ENCODE data around the gene POU6F2.

Gene POU6F2

DNA sequence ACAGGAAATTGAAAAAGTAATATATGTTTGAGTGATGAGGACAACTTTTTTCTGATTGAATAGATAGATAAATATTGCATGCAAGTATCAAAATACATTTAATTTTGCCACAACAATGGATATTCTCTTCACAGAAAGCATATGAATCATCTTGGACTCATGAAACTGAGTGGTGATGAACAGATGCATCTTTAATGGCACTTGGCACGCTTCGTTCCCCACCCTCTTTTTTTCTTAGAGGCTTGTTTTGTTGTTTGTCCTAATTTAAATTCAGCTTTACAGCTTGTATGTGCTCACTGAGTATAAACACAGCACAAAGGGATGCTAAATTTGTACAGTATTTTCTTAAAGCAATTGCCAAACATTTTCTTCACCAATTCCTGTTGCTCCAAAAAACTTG, 443.5 kb downstream of the POU6F2 start:
- no peak overlapping the region for H3K4me3 Mint-ChIP-seq
- H3K9me3 Mint-ChIP-seq, result no peaks in the 10 kb centered on the region
- no peak for ATAC-seq (replicated peaks)
- no peak overlapping the region for H3K27ac Mint-ChIP-seq
- H3K36me3 Mint-ChIP-seq (ENCODE audit: insufficient read depth), result no peaks in the 10 kb centered on the region
- no peaks in the 10 kb centered on the region for H3K4me1 Mint-ChIP-seq (ENCODE audit: low read depth in 2 of 2)
- DNase-seq, result no peak
- H3K27me3 Mint-ChIP-seq, result peaks cover 16 to 34% of the 10 kb centered on the region in 2 donors

DNA sequence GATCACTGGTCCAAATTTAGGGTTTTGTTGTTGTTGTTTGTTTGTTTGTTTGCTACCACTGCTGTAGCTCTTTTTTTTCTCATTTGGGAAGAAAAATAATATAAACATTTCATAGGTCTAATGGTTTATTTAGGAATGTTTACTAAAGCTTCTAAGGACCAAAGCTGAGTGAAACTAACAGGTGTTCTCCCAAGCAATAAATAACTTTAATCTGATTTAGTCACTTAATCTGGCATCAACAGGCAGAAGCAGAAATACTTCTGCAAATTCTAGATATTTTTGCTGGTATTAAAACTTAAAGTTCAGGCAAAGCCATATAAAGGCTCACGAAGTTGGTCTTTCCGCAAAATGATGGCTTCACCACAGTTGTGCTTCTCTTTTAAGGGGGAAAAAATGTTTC, 444.0 kb downstream of the POU6F2 start:
- no peaks in the 10 kb centered on the region for H3K9me3 Mint-ChIP-seq
- H3K36me3 Mint-ChIP-seq (ENCODE audit: insufficient read depth), result no peaks in the 10 kb centered on the region
- no peak overlapping the region for H3K27ac Mint-ChIP-seq
- DNase-seq (no peak), ATAC-seq (replicated peaks) (no peak)
- no peak overlapping the region for H3K4me3 Mint-ChIP-seq
- H3K4me1 Mint-ChIP-seq (ENCODE audit: low read depth in 2 of 2), result no peaks in the 10 kb centered on the region
- peaks cover 16 to 34% of the 10 kb centered on the region in 2 donors for H3K27me3 Mint-ChIP-seq

GRCh38 chr7:39428221-39428620, 450.5 kb downstream of the POU6F2 start:
- no peaks in the 10 kb centered on the region for H3K9me3 Mint-ChIP-seq
- DNase-seq (no peak), ATAC-seq (replicated peaks) (no peak)
- H3K27me3 Mint-ChIP-seq, result peaks cover 33 to 39% of the 10 kb centered on the region in 2 donors
- H3K36me3 Mint-ChIP-seq (ENCODE audit: insufficient read depth), result no peaks in the 10 kb centered on the region
- H3K4me1 Mint-ChIP-seq (ENCODE audit: low read depth in 2 of 2), result no peaks in the 10 kb centered on the region
- no peak overlapping the region for H3K27ac Mint-ChIP-seq
- H3K4me3 Mint-ChIP-seq, result no peak overlapping the region

GRCh38 chr7:39429421-39429820, 451.7 kb downstream of the POU6F2 start:
- DNase-seq (no peak), ATAC-seq (replicated peaks) (no peak)
- H3K4me3 Mint-ChIP-seq, result no peak overlapping the region

DNA sequence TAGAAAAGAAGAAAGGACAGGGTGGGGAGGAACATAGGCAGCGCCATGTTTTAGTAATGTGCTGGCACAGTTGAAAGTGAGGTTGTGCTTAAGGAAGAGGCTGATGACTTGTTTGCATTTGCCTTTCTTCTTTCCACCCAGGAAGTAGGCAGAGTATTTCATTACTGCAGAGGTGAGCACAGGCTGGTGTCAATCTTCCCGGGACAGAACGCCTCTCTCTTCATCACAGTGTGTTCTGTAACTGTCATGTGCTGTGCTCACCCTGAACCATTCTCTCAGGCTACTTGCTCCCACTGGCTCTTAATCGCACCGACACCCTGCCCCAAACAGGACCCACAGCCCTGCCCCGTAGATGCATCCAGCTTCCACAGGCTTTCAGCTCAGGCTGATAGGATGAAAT, 452.7 kb downstream of the POU6F2 start:
- Mint-ChIP-seq H3K4me1 (ENCODE audit: low read depth in 2 of 2) (no peaks in the 10 kb centered on the region), H3K27me3 (peaks cover 31 to 42% of the 10 kb centered on the region in 2 donors), H3K27ac (no peak overlapping the region), H3K4me3 (no peak overlapping the region), H3K9me3 (no peaks in the 10 kb centered on the region), H3K36me3 (ENCODE audit: insufficient read depth) (no peaks in the 10 kb centered on the region)
- ATAC-seq (replicated peaks) (no peak), DNase-seq (no peak)

More at GRCh38 chr7:39429421-39429820, 451.7 kb downstream of the POU6F2 start:
- peaks cover 34 to 42% of the 10 kb centered on the region in 2 donors for H3K27me3 Mint-ChIP-seq
- H3K36me3 Mint-ChIP-seq (ENCODE audit: insufficient read depth), result no peaks in the 10 kb centered on the region
- no peaks in the 10 kb centered on the region for H3K9me3 Mint-ChIP-seq
- H3K4me1 Mint-ChIP-seq (ENCODE audit: low read depth in 2 of 2), result no peaks in the 10 kb centered on the region
- H3K27ac Mint-ChIP-seq, result no peak overlapping the region

GRCh38 chr7:39430909-39431641, 453.4 kb downstream of the POU6F2 start:
- H3K27me3 Mint-ChIP-seq, result peaks cover 26 to 42% of the 10 kb centered on the region in 2 donors
- no peak overlapping the region for H3K27ac Mint-ChIP-seq
- ATAC-seq (replicated peaks), result no peak
- no peaks in the 10 kb centered on the region for H3K4me1 Mint-ChIP-seq (ENCODE audit: low read depth in 2 of 2)
- H3K36me3 Mint-ChIP-seq (ENCODE audit: insufficient read depth), result no peaks in the 10 kb centered on the region
- DNase-seq, result no peak
- no peak overlapping the region for H3K4me3 Mint-ChIP-seq
- no peaks in the 10 kb centered on the region for H3K9me3 Mint-ChIP-seq

GRCh38 chr7:39432368-39432767, 454.7 kb downstream of the POU6F2 start:
- Mint-ChIP-seq H3K36me3 (ENCODE audit: insufficient read depth) (no peaks in the 10 kb centered on the region), H3K27ac (no peak overlapping the region), H3K4me1 (ENCODE audit: low read depth in 2 of 2) (no peaks in the 10 kb centered on the region), H3K27me3 (peaks cover 25 to 34% of the 10 kb centered on the region in 2 donors), H3K9me3 (no peaks in the 10 kb centered on the region), H3K4me3 (no peak overlapping the region)
- ATAC-seq (replicated peaks), result no peak
- DNase-seq, result no peak

DNA sequence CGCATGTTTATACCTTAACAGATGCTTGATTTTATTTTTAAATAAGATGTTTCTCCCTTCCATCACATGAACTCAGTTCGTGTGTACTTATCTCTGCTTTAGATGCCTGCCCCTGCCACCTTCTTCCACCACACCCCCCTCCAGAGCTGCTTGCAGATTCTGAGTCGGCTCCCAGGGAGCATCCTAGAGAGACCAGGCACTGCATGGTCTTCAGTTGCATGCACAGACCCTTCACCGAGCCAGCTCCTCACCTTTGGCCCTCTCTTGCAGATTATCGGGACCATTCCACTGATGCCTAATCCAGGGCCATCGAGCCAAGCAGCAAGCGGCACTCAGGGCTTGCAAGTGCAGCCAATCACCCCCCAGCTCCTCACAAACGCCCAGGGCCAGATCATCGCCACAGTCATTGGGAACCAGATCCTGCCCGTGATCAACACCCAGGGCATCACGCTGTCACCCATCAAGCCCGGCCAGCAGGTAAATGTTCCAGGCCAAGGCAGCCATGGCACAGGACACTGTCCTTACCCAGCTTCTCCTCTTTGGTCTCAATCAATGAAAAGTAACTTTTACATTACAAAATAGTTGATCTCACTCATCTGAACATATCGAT, 455.2 kb downstream of the POU6F2 start:
- Mint-ChIP-seq H3K27me3 (peaks cover 28 to 34% of the 10 kb centered on the region in 2 donors), H3K9me3 (no peaks in the 10 kb centered on the region), H3K4me3 (no peak overlapping the region), H3K27ac (no peak overlapping the region), H3K4me1 (ENCODE audit: low read depth in 2 of 2) (no peaks in the 10 kb centered on the region), H3K36me3 (ENCODE audit: insufficient read depth) (no peaks in the 10 kb centered on the region)
- ATAC-seq (replicated peaks) (no peak), DNase-seq (no peak)

DNA sequence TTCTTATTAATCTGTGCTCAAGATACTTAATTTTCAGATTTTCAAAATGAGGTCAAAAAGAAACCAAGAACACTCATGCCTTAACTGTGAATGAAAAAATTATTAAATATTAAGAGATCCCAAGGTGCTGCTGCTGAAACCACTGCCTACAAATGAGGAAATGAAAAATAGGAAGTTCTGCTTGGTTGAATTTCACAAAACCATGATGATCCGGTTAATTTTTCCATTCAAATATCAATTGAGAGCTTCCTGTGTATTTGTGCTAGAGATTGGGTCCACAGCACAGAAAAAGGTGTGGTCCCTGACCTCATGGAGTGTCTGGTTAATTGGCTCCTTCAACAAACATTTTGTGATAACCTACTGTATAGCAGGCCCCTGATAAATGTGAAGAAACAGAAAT, 455.8 kb downstream of the POU6F2 start:
- H3K27ac Mint-ChIP-seq, result no peak overlapping the region
- ATAC-seq (replicated peaks), result no peak
- H3K27me3 Mint-ChIP-seq, result peaks cover 28 to 34% of the 10 kb centered on the region in 2 donors
- H3K4me1 Mint-ChIP-seq (ENCODE audit: low read depth in 2 of 2), result no peaks in the 10 kb centered on the region
- H3K9me3 Mint-ChIP-seq, result no peaks in the 10 kb centered on the region
- no peaks in the 10 kb centered on the region for H3K36me3 Mint-ChIP-seq (ENCODE audit: insufficient read depth)
- H3K4me3 Mint-ChIP-seq, result no peak overlapping the region
- DNase-seq, result no peak

- ATAC-seq (replicated peaks) (no peak), DNase-seq (no peak)
- Mint-ChIP-seq H3K36me3 (ENCODE audit: insufficient read depth) (no peaks in the 10 kb centered on the region), H3K4me1 (ENCODE audit: low read depth in 2 of 2) (no peaks in the 10 kb centered on the region), H3K27me3 (peaks cover 29 to 34% of the 10 kb centered on the region in 2 donors), H3K9me3 (no peaks in the 10 kb centered on the region), H3K4me3 (no peak overlapping the region), H3K27ac (no peak overlapping the region)
Measured at GRCh38 chr7:39434012-39434411, 456.3 kb downstream of the POU6F2 start.

DNA sequence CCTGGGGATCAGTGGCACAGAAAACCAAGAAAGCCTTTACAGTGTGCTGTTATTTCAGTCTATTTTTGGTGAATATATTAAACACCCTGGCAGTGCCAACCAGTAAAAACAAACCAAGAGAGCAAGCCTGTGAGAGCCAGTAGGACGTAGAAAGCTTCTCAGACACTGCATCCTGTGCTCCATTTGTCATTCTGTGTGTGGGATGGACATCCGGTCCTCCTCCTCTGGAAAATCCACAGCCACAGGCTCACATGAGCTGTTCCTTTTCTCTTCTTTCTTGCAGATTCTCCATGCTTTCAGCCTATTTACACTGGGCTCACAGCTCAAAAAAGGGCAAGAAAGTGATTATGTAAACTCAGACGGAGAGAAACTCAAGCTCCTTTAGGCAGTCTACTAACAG, 468.8 kb downstream of the POU6F2 start:
- peaks cover 46 to 50% of the 10 kb centered on the region in 2 donors for H3K27me3 Mint-ChIP-seq
- no peak for ATAC-seq (replicated peaks)
- no peaks in the 10 kb centered on the region for H3K36me3 Mint-ChIP-seq (ENCODE audit: insufficient read depth)
- no peak overlapping the region for H3K4me3 Mint-ChIP-seq
- H3K4me1 Mint-ChIP-seq (ENCODE audit: low read depth in 2 of 2), result no peaks in the 10 kb centered on the region
- H3K27ac Mint-ChIP-seq, result no peak overlapping the region
- no peaks in the 10 kb centered on the region for H3K9me3 Mint-ChIP-seq
- no peak for DNase-seq

DNA sequence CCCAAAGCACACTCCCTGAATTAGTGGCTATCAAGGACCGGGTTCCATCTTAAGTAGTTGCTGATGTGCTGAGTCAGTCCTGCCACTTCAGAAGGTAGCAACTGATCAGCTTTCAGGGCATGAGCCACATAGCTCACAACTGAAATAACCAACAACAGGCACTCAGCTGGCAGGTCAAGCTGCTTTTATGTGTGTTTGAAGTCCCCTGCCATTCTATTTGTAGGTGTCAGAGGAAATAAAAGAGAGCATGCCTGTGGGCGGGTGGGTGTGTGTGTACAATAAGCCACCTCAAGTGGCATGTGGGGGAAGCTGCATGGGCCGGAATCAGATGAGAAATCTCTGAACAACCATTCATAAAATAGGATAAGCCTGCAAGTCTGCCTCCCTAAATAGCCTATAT, 474.2 kb downstream of the POU6F2 start:
- ATAC-seq (replicated peaks), result no peak
- Mint-ChIP-seq H3K9me3 (no peaks in the 10 kb centered on the region), H3K27ac (no peak overlapping the region), H3K36me3 (ENCODE audit: insufficient read depth) (no peaks in the 10 kb centered on the region), H3K4me1 (ENCODE audit: low read depth in 2 of 2) (no peaks in the 10 kb centered on the region), H3K27me3 (peaks cover 24% of the 10 kb centered on the region in 2 donors), H3K4me3 (no peak overlapping the region)
- no peak for DNase-seq

DNA sequence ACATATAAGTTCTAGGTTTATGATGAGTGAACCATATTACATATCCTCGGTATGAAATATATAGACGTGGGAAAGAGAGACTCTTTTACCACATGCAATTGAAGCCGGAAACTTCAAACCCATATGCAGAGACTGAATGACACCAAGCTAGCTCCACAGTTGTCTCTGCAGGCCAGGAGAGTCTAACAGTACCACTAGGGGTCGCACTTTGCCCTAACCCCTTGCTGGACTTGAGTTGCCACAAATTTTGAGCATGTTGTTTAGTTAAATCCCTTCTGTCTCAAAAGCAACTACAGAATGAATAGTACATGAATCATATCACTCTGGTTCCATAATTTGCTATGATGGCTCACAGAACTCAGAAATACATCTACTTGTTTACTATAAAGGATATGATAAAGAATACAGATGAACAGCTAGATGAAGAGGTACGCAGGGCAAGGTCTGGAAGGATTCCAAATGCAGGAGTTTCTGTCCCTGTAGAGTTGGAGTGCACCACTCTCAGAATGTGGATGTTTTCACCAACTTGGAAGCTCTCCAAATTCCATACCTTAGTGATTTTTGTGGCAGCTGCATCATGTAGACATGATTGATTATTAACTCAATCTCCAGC, 476.1 kb downstream of the POU6F2 start:
- peak; percentile 39 for ATAC-seq (replicated peaks)
- H3K27ac Mint-ChIP-seq, result no peak overlapping the region
- H3K27me3 Mint-ChIP-seq, result peaks cover 24 to 32% of the 10 kb centered on the region in 2 donors
- H3K9me3 Mint-ChIP-seq, result no peaks in the 10 kb centered on the region
- no peak overlapping the region for H3K4me3 Mint-ChIP-seq
- H3K36me3 Mint-ChIP-seq (ENCODE audit: insufficient read depth), result no peaks in the 10 kb centered on the region
- H3K4me1 Mint-ChIP-seq (ENCODE audit: low read depth in 2 of 2), result no peaks in the 10 kb centered on the region
- peak; percentile 13 to 28 (median 21) for DNase-seq
